Cardiac fibroblast (primary cell): ENCODE data around the gene PLA2G3.

ENCODE experiments used
- DNase-seq, 2 donors: peaks; one replicate each; pipeline versions ENCODE4 v3.0.0 to v3.0.0-alpha.2; 2010; ENCODE audit warnings: low read depth in 2 of 2
- H3K4me3 ChIP-seq, 2 donors: replicated peaks in 1 of 2; 1 replicate in 1 of 2; 2 replicates in 1 of 2; pipeline ENCODE4 v1.5.1; 2011; ENCODE audit warnings: low read depth in 2 of 2, low read length in 2 of 2, mild to moderate bottlenecking in 2 of 2, moderate library complexity in 1 of 2
- CTCF ChIP-seq: IDR thresholded peaks from one replicate; pipeline ENCODE4 v1.5.1; 2011; ENCODE audit warnings: low read depth, mild to moderate bottlenecking, low read length, inconsistent platforms

The PLA2G3 gene

DNA sequence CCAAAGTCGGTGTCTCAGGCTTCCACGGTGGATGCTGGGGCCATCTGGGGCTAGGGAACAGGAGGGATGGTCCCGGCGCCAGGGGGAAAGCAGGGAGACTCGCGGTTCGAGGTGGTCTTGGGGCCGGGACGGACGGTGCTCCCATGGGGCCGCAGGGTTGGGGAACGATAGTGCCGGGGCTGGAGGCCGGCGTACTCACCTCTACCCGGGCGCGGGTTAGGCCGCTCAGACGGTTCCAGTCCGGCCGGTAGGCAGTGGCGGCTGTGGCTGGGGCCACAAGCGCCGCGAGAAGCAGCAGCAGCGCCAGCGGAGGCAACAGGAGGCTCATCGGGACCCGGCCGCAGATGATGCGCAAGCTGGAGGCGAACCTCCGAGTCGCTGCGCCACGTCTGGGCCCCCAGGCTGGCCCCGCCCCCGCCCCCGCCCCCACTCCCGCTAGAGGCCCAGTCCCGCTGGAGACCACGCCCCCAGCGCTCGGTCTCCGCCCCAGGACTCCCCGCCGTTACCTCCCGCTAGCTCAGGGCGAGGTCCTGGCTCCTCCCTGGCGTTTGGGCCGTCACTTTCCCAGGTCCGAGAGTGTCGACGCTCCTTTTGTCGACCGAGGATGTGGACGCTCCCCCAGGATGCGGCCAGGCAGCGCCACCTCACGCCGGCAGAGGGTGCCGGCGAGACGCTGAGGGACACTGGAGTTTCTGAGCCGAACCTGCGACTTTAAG, 33.0 kb downstream of the PLA2G3 start, which contains the start of gene SELENOM:
Gene SELENOM, minus strand, starts transcription at position 391 of the 716 bp plus-strand sequence. Its CDS starts 63 bp downstream, at position 328.
- peak; percentile 99 for TF ChIP-seq CTCF
- DNase-seq: peak; percentile 99
- peak within 1 kb of the TSS; percentile 92 to 93 for H3K4me3 ChIP-seq

GRCh38 chr22:31106731-31107177, 33.6 kb downstream of the PLA2G3 start:
- TF ChIP-seq CTCF: no peak
- DNase-seq: peak; percentile 68 to 70
- H3K4me3 ChIP-seq: peak overlapping the region; percentile 92 to 93

DNA sequence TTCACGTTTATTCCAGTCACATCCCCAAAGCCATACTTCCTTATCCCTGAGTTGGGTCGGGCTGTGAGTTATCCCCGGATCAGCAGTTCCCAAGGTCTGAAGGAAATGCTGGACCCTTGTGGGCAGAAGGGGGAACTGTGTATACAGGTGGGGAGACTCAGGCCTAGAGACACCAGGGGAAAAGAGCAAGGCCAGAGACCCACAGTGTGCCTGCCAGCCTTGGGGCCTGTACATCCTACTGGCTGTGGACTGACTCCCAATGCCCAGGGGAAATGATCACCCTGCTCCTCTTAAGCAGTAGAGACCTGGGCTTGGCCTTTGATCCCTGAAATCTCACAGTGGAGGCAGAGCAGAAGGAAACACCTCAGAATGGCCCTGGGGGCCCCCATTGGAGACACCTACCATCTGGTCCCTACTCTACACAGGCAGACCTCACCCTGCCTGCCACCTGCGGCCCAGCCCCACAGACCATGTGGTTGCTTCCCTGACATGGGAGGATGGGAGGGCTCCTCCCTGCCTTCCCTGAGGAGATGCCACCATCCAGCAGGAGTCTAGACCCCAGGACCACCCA, 34.2 kb downstream of the PLA2G3 start:
- peak in 1 of 2 donors; percentile 33 for DNase-seq
- peak overlapping the region; percentile 92 to 93 for H3K4me3 ChIP-seq
- peak; percentile 23 for TF ChIP-seq CTCF

DNA sequence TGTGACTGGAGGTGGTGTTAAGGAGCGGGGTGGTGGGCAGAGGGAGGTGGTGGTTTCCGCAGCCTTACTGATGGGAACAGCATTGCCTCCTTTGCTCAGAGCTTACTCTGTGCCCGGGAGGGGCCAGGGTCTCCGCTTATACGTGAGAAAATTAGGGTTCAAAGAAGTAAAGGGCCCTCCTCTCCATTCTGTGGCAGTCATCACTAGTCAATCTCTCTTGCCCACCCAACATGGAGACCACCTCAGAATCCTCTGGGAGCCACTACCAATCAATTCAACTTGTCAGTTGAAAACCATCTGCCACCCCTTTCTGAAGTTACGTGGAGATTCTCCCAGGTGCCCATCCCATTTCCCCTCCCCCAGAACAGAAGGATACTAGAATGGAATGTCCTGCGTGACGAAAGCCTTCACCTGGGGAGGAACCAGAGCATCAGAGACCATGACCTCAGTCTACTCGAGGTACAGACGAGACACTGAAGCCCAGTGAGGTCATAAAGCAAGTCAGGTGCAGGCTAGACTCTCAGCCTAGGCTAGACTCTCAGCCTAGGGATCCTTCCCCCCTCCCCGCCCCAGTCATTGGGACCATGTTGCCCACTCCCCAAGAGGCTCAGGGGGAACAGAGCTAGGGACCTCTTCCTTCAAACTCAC, 34.9 kb downstream of the PLA2G3 start:
- no peak for TF ChIP-seq CTCF
- DNase-seq: peak in 1 of 2 donors; percentile 19
- no peak overlapping the region for H3K4me3 ChIP-seq

GRCh38 chr22:31104869-31105268, 35.4 kb downstream of the PLA2G3 start:
- peak in 1 of 2 donors; percentile 14 for DNase-seq
- no peak for TF ChIP-seq CTCF
- H3K4me3 ChIP-seq: no peak overlapping the region

DNA sequence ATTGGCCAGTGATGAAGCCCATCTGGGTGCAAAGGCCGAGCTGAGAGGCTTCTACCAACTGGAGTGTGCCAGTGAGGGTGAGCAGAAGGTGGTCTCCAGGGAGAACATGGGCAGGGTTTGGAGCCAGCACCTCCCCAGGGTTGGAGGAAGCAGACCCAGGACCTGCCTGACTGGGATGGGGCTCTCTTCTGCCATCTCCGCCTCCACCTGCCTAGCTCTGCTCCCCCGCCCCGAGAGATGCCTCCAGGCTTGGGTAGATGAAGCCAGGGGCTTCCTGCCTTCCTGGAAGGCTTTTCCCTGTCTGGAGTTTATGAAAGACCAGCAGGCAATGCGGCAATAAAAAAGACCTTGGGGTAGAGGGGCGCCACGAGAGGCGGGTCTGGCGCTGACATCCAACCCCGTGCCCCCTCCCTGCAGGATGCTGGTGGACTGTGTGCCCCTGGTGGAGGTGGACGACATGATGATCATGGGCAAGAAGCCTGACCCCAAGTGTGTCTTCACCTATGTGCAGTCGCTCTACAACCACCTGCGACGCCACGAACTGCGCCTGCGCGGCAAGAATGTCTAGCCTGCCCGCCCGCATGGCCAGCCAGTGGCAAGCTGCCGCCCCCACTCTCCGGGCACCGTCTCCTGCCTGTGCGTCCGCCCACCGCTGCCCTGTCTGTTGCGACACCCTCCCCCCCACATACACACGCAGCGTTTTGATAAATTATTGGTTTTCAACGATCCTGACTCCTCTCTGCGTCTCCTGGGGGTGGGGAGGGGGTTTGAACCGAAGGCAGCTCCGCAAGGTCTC, 36.2 kb downstream of the PLA2G3 start:
- no peak for DNase-seq
- H3K4me3 ChIP-seq: no peak overlapping the region
- TF ChIP-seq CTCF: no peak
